Retinal pigment epithelial cell (primary cell): ENCODE results near the gene ADGRL3.

ENCODE experiments used
- DNase-seq: peaks from one replicate; pipeline ENCODE4 v3.0.0-alpha.2; 2010; ENCODE audit warnings: low read depth
- H3K4me3 ChIP-seq: 2 replicates; pipeline ENCODE4 v1.5.1; 2011; ENCODE audit warnings: mild to moderate bottlenecking, low read length, control low read depth, moderate library complexity
- TF ChIP-seq, protein P1 (sequence below): conservative IDR thresholded peaks from 2 replicates; pipeline ENCODE4 v1.5.1; 2011; ENCODE audit warnings: low read depth, low read length, control low read depth, inconsistent platforms

ADGRL3 gene

DNA sequence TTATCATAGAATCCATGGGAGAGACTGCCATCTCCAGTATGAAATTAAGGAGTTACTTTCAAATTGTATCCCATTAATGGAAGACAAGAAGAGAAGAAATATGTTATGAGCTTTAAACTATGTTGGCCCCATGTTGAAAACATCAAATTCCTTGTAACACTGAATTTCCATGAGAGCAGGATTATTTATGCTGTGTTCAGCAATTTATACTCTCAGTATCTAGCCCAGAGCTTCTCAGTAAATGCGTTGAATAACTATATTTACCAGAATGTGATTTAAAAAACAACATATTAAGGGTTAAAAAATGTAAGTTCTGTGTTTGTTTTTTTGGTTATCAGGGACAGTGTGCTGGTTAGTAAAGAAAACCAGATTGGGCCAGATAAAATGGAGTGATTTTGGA, 74.2 kb downstream of the ADGRL3 start:
- TF ChIP-seq, protein P1, sequence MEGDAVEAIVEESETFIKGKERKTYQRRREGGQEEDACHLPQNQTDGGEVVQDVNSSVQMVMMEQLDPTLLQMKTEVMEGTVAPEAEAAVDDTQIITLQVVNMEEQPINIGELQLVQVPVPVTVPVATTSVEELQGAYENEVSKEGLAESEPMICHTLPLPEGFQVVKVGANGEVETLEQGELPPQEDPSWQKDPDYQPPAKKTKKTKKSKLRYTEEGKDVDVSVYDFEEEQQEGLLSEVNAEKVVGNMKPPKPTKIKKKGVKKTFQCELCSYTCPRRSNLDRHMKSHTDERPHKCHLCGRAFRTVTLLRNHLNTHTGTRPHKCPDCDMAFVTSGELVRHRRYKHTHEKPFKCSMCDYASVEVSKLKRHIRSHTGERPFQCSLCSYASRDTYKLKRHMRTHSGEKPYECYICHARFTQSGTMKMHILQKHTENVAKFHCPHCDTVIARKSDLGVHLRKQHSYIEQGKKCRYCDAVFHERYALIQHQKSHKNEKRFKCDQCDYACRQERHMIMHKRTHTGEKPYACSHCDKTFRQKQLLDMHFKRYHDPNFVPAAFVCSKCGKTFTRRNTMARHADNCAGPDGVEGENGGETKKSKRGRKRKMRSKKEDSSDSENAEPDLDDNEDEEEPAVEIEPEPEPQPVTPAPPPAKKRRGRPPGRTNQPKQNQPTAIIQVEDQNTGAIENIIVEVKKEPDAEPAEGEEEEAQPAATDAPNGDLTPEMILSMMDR, result no peak
- DNase-seq, result no peak
- H3K4me3 ChIP-seq, result no peak overlapping the region

DNA sequence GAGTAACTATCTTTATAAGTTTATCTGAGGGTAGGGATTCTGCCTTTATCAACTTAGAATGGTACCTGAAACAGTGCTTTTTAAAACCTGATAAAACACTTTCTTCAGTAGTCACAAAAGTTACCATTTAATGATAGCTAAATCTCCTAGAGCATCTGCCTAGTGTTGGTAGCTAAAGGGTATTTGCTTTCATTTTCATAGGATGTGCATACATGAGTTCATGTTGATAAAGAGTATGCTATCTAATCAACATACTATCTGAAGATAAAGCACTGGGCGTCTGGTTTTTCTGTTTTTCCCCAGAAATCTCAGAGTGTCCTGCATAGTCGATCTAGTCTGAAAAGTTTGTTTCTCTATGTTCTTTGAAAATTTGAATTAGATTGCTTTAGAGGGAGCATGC, 75.1 kb downstream of the ADGRL3 start:
- DNase-seq, result no peak
- TF ChIP-seq, protein P1, result no peak
- no peak overlapping the region for H3K4me3 ChIP-seq

DNA sequence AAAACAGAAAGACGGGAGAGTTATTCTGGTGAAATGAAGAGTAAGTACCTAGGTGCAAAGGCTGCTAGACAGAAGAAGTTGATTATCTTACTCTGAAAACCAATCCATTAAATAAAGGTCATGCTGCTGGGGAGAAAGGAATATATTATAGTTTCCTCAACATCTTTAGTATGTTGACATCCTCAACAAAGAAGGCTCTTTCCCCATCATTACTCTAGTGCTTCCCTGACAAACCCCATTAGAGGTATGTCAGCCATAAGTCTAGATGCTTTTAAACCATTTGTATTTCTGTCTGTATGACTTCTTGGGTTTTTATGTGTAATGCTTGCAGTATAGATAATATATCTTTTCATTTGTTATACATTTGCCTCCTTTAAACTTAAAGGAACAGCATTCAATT, 75.9 kb downstream of the ADGRL3 start:
- TF ChIP-seq, protein P1, result no peak
- no peak for DNase-seq

DNA sequence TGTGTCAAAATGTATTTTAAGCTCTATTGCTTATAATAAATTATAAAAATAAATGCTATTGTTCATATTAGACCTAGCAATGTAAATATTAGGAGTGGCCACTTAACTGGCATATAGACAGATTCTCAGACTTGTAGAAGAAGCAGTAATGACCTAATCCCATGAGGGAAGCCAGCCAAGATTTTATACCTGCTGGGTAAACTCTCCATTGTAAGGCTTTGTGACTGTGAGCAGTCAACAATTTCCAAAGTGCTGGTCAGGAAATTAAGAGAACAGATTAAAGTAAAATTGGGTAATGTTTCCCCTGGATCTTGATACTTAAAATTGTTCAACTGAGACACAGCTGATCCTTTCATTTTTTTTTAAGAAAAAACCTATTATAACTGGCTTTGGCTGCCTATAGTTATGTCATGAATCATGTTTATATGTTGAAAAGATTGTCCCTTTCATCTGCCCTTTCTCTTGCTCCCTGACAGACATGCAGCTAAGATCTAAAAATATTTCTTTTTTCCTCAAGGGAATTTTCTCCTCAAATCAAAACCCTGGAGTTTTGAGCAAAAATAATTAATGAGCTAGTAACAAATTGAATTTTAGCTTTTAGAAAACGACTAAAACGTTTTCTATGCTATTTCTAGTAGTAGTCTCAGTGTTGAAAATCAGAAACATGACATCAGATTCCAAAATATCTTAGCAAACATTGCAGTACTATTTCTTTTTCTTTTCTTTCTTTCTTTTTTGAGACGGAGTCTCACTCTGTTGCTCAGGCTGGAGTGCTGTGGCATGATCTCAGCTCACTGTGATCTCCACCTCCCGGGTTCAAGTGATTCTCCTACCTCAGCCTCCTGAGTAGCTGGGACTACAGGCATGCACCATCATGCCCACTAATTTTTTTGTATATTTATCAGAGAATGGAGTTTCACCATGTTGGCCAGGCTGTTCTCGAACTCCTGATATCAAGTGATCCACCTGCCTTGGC, 77.9 kb downstream of the ADGRL3 start:
- no peak overlapping the region for H3K4me3 ChIP-seq
- peak; percentile 70 for DNase-seq
- TF ChIP-seq, protein P1, result no peak

More for the DNA sequence above, 75.9 kb downstream of the ADGRL3 start:
- H3K4me3 ChIP-seq, result no peak overlapping the region

DNA sequence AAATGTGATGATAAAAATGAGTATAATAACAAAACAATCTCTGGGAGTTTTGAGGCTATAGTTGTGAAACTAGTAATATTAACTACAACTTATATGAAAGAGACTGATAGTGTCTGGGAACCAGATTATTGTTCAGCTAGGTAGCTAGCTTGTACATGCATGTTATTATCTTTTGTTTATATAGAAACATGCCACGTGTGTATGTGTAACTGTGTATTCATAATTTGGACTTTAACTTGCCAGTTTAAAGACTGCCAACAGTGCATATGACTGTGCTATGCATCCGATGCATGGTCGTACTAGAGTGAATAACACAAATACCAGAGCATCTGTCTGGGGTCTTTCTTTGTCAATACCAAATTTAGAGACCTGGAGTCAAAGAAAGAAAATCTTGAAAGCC, 92.2 kb downstream of the ADGRL3 start:
- DNase-seq, result no peak
- TF ChIP-seq, protein P1, result no peak
- H3K4me3 ChIP-seq, result no peak overlapping the region

DNA sequence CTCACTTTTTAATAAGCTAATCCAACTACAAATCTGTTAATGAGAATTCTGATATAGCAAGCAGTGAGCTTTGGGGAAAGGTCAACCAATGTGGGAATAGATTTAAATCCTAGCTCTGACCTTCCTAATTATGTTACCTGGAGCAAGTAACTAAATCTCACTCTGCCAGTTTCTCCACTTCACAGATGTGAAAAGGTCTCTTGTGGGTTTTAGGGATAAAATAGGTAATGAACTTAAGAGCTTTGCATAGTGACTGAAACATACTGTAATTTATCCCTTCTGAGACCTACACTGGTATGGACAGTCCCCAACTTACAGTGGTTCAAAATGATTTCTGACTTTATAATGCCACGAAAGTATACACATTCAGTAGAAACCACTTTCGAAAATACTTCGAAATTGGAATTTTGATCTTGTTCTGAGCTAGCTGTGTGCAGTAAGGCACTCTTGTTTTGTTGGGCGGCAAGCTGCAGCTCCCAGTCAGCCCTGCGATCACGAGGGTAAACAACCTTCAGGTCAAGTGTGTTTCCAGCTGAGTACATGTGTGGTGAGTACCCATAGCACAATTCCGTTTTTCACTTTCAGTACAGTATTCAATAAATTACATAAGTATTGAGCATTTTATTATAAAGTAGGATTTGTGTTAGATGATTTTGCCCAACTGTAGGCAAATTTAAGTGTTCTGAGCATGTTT, 93.7 kb downstream of the ADGRL3 start:
- TF ChIP-seq, protein P1, result no peak
- DNase-seq, result no peak
- H3K4me3 ChIP-seq, result no peak overlapping the region
